OCI-LY7 (cell line): ENCODE data around the gene RGPD5.
"Not testable (repeated sequence)": the region's sequence is repeated elsewhere in the genome, so short reads cannot be mapped to it uniquely, and the experiment has no call there.

Source experiments
- EZH2phosphoT487 ChIP-seq: fragments of 200-600 bp; sonication (generic); IDR thresholded peaks from 2 replicates; pipeline ENCODE4 v1.6.1; 2018; ENCODE audit warnings: low read depth, borderline replicate concordance, mild to moderate bottlenecking, mixed run types, antibody characterized with exemption, low read length, moderate library complexity, mixed read lengths
- TF ChIP-seq, protein P1 (sequence below): fragments of 200-600 bp; sonication (generic); conservative IDR thresholded peaks from 2 replicates; pipeline ENCODE4 v1.5.1; 2014; ENCODE audit warnings: mild to moderate bottlenecking, antibody characterized with exemption, low read length, moderate library complexity, mixed read lengths

DNA sequence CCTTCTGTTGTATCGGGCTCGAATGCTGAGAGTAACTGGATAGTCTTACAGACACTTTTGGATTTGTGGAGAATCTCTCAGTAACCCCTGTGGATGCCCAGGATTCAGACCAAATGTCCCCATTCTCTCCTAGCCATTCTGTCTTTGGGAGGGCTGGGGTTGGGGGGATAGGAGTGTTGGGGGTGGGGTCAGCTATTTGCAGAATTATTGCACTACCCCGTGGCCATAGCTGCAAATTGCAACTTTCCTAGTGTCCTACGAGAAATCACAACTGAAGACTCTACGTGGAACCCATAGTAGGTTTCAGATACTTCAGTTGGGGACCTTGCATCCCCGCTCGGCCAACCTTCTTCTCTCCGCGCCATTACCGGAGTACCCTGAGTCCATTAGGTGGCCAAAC lies 25.2 kb upstream of the RGPD5 start:
- TF ChIP-seq, protein P1, sequence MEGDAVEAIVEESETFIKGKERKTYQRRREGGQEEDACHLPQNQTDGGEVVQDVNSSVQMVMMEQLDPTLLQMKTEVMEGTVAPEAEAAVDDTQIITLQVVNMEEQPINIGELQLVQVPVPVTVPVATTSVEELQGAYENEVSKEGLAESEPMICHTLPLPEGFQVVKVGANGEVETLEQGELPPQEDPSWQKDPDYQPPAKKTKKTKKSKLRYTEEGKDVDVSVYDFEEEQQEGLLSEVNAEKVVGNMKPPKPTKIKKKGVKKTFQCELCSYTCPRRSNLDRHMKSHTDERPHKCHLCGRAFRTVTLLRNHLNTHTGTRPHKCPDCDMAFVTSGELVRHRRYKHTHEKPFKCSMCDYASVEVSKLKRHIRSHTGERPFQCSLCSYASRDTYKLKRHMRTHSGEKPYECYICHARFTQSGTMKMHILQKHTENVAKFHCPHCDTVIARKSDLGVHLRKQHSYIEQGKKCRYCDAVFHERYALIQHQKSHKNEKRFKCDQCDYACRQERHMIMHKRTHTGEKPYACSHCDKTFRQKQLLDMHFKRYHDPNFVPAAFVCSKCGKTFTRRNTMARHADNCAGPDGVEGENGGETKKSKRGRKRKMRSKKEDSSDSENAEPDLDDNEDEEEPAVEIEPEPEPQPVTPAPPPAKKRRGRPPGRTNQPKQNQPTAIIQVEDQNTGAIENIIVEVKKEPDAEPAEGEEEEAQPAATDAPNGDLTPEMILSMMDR = not testable (repeated sequence)
- not testable (repeated sequence) for TF ChIP-seq EZH2phosphoT487
